Pancreas (tissue), 10 donors: Measurements from ENCODE around the gene GPX4. TPM values are rescaled to one million over a fixed set of nuclear protein-coding genes. Genes with fewer than 3 reads are reported as not detected.
A peak's percentile ranks its signal among the peaks of the same experiment; 100 is the strongest.

Experiments used
- ATAC-seq, 4 donors: fragments of 200-7000 bp; cut with Tn5 transposase; one replicate each; pipeline versions ENCODE4 v1.8.0 to v1.9.1; 2020; ENCODE audit warnings: mild to moderate bottlenecking in 4 of 4, moderate library complexity in 4 of 4
- DNase-seq, 6 donors: peaks; one replicate each; pipeline ENCODE4 v3.0.0-alpha.2; 2020
- FAIRE-seq: peaks from 2 replicates; lab custom pipeline; 2012; peaks lifted over from hg19 to GRCh38; lab: Jason Lieb, UNC
- H3K27ac ChIP-seq, 4 donors: fragments of 200-600 bp; sonication (generic); 1 replicate in 3 of 4; 2 replicates in 1 of 4; pipeline versions ENCODE4 v1.5.0 to v1.8.0; 2020
- H3K27me3 ChIP-seq, 4 donors: fragments of 200-600 bp; one replicate each; pipeline ENCODE4 v1.8.0; 2021
- H3K36me3 ChIP-seq, 3 donors: fragments of 200-600 bp; sonication (generic) in 1 of 3; one replicate each; pipeline versions ENCODE4 v1.5.0 to v1.8.0; 2020 to 2021
- H3K4me1 ChIP-seq, 3 donors: fragments of 200-600 bp; one replicate each; pipeline ENCODE4 v1.8.0; 2021
- H3K4me3 ChIP-seq, 4 donors: fragments of 200-600 bp; sonication (generic) in 2 of 4; one replicate each; pipeline versions ENCODE4 v1.5.0 to v1.8.0; 2020 to 2021
- H3K9me3 ChIP-seq, 4 donors: fragments of 200-600 bp; one replicate each; pipeline ENCODE4 v1.8.0; 2021
- CTCF ChIP-seq, 4 donors: fragments of 200-600 bp; sonication (generic) in 3 of 4; IDR thresholded peaks; one replicate each; pipeline versions ENCODE4 v1.5.0 to v1.8.0; 2021; ENCODE audit warnings: antibody characterized with exemption in 4 of 4
- WGBS, 2 donors: extraction: QIAGEN DNeasy Blood & Tissue Kit; methylation state at CpG; one replicate each; pipeline ENCODE4 v1.1.7; 2013; 5-methylcytosine and 5-hydroxymethylcytosine counted together
- intact Hi-C, 3 donors: fragments of 100-400 bp; cut with DNase I; formaldehyde crosslinking; loops; one replicate each; pipeline versions ENCODE4 v1.11.1 to v1.14.2; 2022
- polyA plus RNA-seq, 2 donors: library from polyadenylated mRNA; stranded (reverse); fragments of 200-250 nt; gene quantifications; one replicate each; pipeline ENCODE4 v1.2.3, GENCODE V29; 2013
- total RNA-seq, 6 donors: library from RNA; stranded (reverse); fragmentation: NEBNext Ultra II Directional in 4 of 6; extraction: Animal tissue kit (Norgen Biotek cat#: 25700) in 4 of 6; gene quantifications; one replicate each; pipeline versions ENCODE4 v1.2.1 to v1.2.4, GENCODE V29; 2021 to 2023
- donor health status: healthy with polysubstance abuse.
- donor health status: DM: no; HTN: no; CAD: no; lungs with moderate emphysema.
- donor health status: DM: no; HTN: no; CAD: no.
- donor health status: control.
- donor health status: control.
- donor health status: Bipolar disorder and iron deficiency.
- donor health status: DM: yes; HTN: yes; CAD: no.
- donor health status: DM: no; HTN: no; CAD: no.
- donor health status: DM: no; HTN: no; CAD: no.
- donor health status: DM: yes; HTN: yes; CAD: no.

The GPX4 gene
- total and polyA plus RNA-seq, 8 donors: 48.8 to 290 (median 76.8) TPM

DNA sequence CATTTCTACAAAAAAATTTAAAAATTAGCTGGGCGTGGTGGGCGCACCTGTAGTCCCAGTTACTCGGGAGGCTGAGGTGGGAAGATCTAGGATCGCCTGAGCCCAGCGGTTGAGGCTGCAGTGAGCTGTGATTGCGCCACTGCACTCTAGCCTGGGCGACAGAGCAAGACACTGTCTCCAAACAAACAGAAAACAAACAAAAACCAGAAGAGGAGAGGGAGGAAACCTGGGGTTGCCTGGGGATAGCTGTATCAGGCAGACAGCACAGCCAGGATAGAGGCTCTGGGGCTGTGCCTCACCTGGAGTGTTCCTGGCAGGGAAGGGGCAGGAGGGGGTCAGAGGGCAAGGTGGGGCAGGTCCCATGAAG is 6.0 kb upstream of the GPX4 start:
- Histone ChIP-seq H3K9me3 (no peaks in the 10 kb centered on the region), H3K27ac (no peak overlapping the region), H3K4me3 (no peak overlapping the region), H3K36me3 (no peaks in the 10 kb centered on the region), H3K27me3 (no peaks in the 10 kb centered on the region), H3K4me1 (peaks cover 4 to 26% (median 6%) of the 10 kb centered on the region in 3 donors)
- no peak for TF ChIP-seq CTCF (IDR thresholded peaks at IDR 0.05)
- intact Hi-C loops: no loop called here
- DNase-seq (peak in 1 of 6 donors; percentile 34), ATAC-seq (no peak), FAIRE-seq (no peak)
- WGBS, 2 donors: 51 to 55% methylated on average over 7 of the region's 7 CpGs

- Histone ChIP-seq H3K4me1 (peaks cover 7 to 31% (median 12%) of the 10 kb centered on the region in 3 donors), H3K27ac (no peak overlapping the region), H3K4me3 (no peak overlapping the region), H3K36me3 (no peaks in the 10 kb centered on the region), H3K9me3 (no peaks in the 10 kb centered on the region), H3K27me3 (no peaks in the 10 kb centered on the region)
- TF ChIP-seq CTCF (IDR thresholded peaks at IDR 0.05): no peak
- no peak for ATAC-seq
- intact Hi-C loops: no loop called here
- peak in 2 of 6 donors; percentile 30 to 37 for DNase-seq
- no peak for FAIRE-seq
- WGBS, 2 donors: 40 to 44% methylated on average over 14 to 15 of the region's 15 CpGs
Measured at GRCh38 chr19:1098177-1099051, 5.4 kb upstream of the GPX4 start.

GRCh38 chr19:1101337-1101698 is 2.5 kb upstream of the GPX4 start:
- intact Hi-C loops: no loop called here
- no peak overlapping the region for H3K4me3 ChIP-seq
- no peaks in the 10 kb centered on the region for H3K27me3 ChIP-seq
- H3K27ac ChIP-seq: peak overlapping the region; percentile 13 to 80 (median 68)
- H3K4me1 ChIP-seq: peaks cover 7 to 20% (median 13%) of the 10 kb centered on the region in 3 donors
- no peak for TF ChIP-seq CTCF (IDR thresholded peaks at IDR 0.05)
- DNase-seq (peak in 2 of 6 donors; percentile 31 to 38), FAIRE-seq (no peak), ATAC-seq (no peak)
- H3K9me3 ChIP-seq: no peaks in the 10 kb centered on the region
- WGBS, 2 donors: 47 to 51% methylated on average over 9 of the region's 9 CpGs
- H3K36me3 ChIP-seq: no peaks in the 10 kb centered on the region

DNA sequence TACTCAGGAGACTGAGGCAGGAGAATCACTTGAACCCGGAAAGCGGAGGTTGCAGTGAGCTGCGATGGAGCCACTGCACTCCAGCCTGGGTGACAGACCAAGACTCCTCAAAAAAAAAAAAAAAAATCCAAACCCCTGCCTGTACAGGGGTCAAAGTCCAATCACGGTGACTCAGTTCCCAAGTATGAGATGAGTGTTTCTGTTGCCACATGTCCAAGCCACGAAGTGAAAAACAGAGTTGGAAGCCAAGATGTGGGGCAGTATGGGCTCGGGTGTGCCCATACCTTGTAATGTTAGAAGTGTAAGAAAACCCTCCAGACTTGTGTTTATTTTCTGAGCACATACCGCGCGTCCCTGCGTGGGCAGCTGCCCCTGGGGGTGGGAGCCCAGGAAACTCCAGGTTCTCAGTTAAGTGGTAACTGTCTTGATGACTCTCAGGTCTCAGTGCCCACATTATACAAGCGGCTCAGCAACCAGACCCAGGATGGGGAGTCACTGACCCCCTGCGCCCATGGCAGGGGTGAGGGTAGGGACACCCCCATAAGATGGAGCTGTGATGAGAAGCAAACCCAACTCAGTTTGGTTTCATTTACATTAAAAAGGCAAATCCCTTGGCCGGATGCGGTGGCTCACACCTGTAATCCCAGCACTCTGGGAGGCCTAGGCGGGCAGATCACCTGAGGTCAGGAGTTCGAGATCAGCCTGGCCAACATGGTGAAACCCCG is 1.2 kb upstream of the GPX4 start:
- no peak for TF ChIP-seq CTCF (IDR thresholded peaks at IDR 0.05)
- intact Hi-C loops: no loop called here
- Histone ChIP-seq H3K9me3 (no peaks in the 10 kb centered on the region), H3K4me1 (peaks cover 7 to 20% (median 13%) of the 10 kb centered on the region in 3 donors), H3K27me3 (no peaks in the 10 kb centered on the region), H3K36me3 (peaks cover 0 to 5% (median 0%) of the 10 kb centered on the region in 3 donors), H3K27ac (peak overlapping the region; percentile 13 to 80 (median 68)), H3K4me3 (no peak overlapping the region)
- ATAC-seq (peak in 3 of 4 donors; percentile 6 to 21 (median 10)), FAIRE-seq (no peak), DNase-seq (peak in 5 of 6 donors; percentile 38 to 76 (median 50))
- WGBS, 2 donors: 65 to 74% methylated on average over 17 of the region's 17 CpGs
